ENCODE results near the gene RCSD1. TPM values are rescaled to one million over a fixed set of nuclear protein-coding genes. Genes with fewer than 3 reads are reported as not detected.
"Not testable (repeated sequence)": the region's sequence is repeated elsewhere in the genome, so short reads cannot be mapped to it uniquely, and the experiment has no call there.

The RCSD1 gene
- total RNA-seq, 1 donor from 2014 or later: 91.9 TPM

DNA sequence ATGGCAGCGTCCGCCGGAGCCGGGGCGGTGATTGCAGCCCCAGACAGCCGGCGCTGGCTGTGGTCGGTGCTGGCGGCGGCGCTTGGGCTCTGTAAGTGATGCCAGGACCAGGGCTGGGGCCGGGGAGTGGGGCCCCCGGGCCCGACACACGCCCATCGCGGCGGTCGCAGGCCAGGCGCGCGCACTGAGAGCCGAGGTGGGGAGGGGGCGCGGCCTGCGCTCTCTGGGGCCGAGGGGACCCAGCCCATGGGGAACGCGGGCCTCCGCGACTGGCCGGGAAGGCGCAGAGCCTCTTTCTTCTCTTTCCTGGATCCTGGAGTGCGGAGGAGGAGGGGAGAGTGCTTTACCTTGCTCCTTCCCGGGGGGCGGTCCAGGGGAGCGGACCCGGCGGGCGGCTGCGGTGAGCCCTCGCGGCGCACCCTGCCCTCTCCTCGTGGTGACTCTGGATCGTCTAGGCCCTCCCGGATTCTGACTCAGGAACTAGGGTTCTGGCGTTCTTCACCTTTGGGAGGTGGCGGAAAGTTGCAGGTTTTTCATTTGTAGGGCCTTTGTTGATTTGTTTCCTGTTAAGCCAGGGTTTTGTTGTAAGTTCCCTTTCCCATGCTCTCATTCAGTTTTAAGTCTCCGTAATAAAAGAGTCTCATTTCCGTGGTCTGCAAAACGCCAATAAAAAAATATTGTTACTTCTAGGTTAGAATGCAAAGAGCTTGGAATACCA, 92.3 kb downstream of the RCSD1 start:
- intact Hi-C loops (cut with micrococcal nuclease): loop anchor here (5.0 kb wide), 1 partner anchor 360 kb away; no protein-coding TSS in a partner anchor
- peak overlapping the region; percentile 41 for H3K27ac Mint-ChIP-seq
- H3K36me3 Mint-ChIP-seq (ENCODE audit: low read depth): peaks cover 10% of the 10 kb centered on the region
- H3K9me3 Mint-ChIP-seq: no peaks in the 10 kb centered on the region
- H3K4me3 Mint-ChIP-seq (ENCODE audit: low read depth): peak overlapping the region; percentile 92
- H3K4me1 Mint-ChIP-seq (ENCODE audit: low read depth): peaks cover 45% of the 10 kb centered on the region
- no peak for DNase-seq (ENCODE audit: low spot score)
- no peaks in the 10 kb centered on the region for H3K27me3 Mint-ChIP-seq (ENCODE audit: low read depth)

GRCh38 chr1:167722870-167723251, 92.8 kb downstream of the RCSD1 start:
- DNase-seq (ENCODE audit: low spot score): no peak
- Mint-ChIP-seq H3K4me3 (ENCODE audit: low read depth) (peak overlapping the region; percentile 92), H3K9me3 (no peaks in the 10 kb centered on the region), H3K36me3 (ENCODE audit: low read depth) (peaks cover 10% of the 10 kb centered on the region), H3K4me1 (ENCODE audit: low read depth) (peaks cover 45% of the 10 kb centered on the region), H3K27ac (no peak overlapping the region), H3K27me3 (ENCODE audit: low read depth) (no peaks in the 10 kb centered on the region)
- intact Hi-C loops (cut with micrococcal nuclease): loop anchor here (5.0 kb wide), 1 partner anchor 359 kb away; no protein-coding TSS in a partner anchor

DNA sequence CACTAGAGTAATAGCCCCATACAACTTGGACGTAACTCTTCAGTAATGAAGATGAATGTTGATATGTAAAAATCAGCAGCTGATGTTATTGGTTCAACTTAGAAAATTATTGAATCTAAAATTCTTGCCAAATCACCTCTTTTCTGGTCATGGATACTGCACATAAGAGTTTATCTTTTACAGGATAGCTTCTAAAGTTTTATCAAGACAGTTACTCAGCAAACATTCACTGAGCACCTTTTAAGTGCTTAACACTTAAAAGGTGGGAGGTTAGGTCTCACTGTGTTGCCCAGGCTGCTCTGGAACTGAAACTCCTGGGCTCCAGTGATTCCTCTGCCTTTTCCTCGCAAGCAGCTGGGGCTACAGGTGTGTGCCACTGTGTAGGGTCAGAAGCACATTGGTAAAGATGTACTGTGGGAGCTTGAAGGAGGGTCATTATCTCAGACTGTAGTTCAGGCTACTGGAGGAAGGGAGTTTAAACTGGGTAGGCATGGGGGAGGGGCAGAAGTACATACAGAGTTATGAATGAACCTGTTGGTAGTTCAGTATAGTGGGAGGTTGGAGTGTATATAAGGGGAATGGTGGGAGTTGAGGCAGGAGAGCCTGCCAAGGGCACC, 93.8 kb downstream of the RCSD1 start:
- Mint-ChIP-seq H3K27ac (no peak overlapping the region), H3K27me3 (ENCODE audit: low read depth) (no peaks in the 10 kb centered on the region), H3K4me1 (ENCODE audit: low read depth) (peaks cover 41% of the 10 kb centered on the region), H3K9me3 (no peaks in the 10 kb centered on the region), H3K36me3 (ENCODE audit: low read depth) (peaks cover 10% of the 10 kb centered on the region), H3K4me3 (ENCODE audit: low read depth) (no peak overlapping the region)
- DNase-seq (ENCODE audit: low spot score): no peak
- intact Hi-C loops (cut with micrococcal nuclease): loop anchor here (5.0 kb wide), 1 partner anchor 358 kb away; no protein-coding TSS in a partner anchor

DNA sequence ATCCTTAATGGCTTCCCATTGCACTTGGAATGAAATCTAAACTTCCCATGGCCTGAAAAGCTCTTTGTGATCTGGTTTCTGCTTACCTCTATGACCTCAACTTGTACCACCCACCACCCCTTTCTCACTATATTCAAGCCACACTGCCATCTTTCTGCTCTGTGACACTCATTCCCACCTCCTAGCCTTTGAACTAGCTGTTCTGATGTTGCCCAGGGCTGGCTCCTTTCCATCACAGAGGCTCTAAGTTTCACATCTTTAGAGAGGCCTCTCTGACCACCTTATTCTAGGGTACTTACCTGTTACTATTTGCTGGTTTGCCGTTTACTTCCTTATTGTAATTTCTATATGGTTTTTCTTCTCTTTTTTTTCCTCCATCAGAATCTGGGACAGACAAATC, 96.0 kb downstream of the RCSD1 start:
- Mint-ChIP-seq H3K27me3 (ENCODE audit: low read depth) (no peaks in the 10 kb centered on the region), H3K36me3 (ENCODE audit: low read depth) (peaks cover 14% of the 10 kb centered on the region), H3K4me1 (ENCODE audit: low read depth) (peaks cover 26% of the 10 kb centered on the region), H3K9me3 (no peaks in the 10 kb centered on the region), H3K4me3 (ENCODE audit: low read depth) (no peak overlapping the region), H3K27ac (no peak overlapping the region)
- no peak for DNase-seq (ENCODE audit: low spot score)
- intact Hi-C loops (cut with micrococcal nuclease): no loop called here

GRCh38 chr1:167728818-167729410, 98.9 kb downstream of the RCSD1 start:
- H3K27me3 Mint-ChIP-seq (ENCODE audit: low read depth): no peaks in the 10 kb centered on the region
- H3K4me1 Mint-ChIP-seq (ENCODE audit: low read depth): peaks cover 12% of the 10 kb centered on the region
- H3K4me3 Mint-ChIP-seq (ENCODE audit: low read depth): no peak overlapping the region
- no peak for DNase-seq (ENCODE audit: low spot score)
- peaks cover 17% of the 10 kb centered on the region for H3K36me3 Mint-ChIP-seq (ENCODE audit: low read depth)
- H3K9me3 Mint-ChIP-seq: no peaks in the 10 kb centered on the region
- H3K27ac Mint-ChIP-seq: no peak overlapping the region
- intact Hi-C loops (cut with micrococcal nuclease): no loop called here

GRCh38 chr1:167734227-167734626, 104.2 kb downstream of the RCSD1 start:
- H3K36me3 Mint-ChIP-seq (ENCODE audit: low read depth): peaks cover 14% of the 10 kb centered on the region
- no peaks in the 10 kb centered on the region for H3K4me1 Mint-ChIP-seq (ENCODE audit: low read depth)
- no peaks in the 10 kb centered on the region for H3K9me3 Mint-ChIP-seq
- intact Hi-C loops (cut with micrococcal nuclease): no loop called here
- no peaks in the 10 kb centered on the region for H3K27me3 Mint-ChIP-seq (ENCODE audit: low read depth)
- H3K27ac Mint-ChIP-seq: no peak overlapping the region
- no peak overlapping the region for H3K4me3 Mint-ChIP-seq (ENCODE audit: low read depth)
- DNase-seq (ENCODE audit: low spot score): no peak

DNA sequence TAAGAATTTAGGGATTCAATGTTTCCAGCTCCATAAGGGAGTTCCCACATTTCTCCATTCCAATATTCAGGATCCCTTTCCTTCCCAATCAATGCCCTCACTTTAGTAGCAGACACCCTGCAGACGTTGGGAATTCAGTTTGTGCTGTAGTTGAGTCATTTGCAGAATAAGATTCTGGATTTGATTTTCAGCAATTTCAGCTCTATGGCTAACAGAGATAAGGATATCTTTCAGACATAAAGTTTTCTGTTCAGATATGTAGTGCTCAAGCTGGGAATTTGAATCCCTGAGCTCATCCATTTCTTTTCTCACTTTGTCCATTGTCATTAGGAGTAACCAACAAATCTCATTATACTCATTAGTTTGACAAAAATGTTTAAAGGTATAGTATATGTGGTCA, 104.8 kb downstream of the RCSD1 start:
- Mint-ChIP-seq H3K4me3 (ENCODE audit: low read depth) (no peak overlapping the region), H3K27ac (no peak overlapping the region), H3K9me3 (no peaks in the 10 kb centered on the region), H3K4me1 (ENCODE audit: low read depth) (no peaks in the 10 kb centered on the region), H3K36me3 (ENCODE audit: low read depth) (peaks cover 14% of the 10 kb centered on the region), H3K27me3 (ENCODE audit: low read depth) (no peaks in the 10 kb centered on the region)
- intact Hi-C loops (cut with micrococcal nuclease): no loop called here
- DNase-seq (ENCODE audit: low spot score): no peak

GRCh38 chr1:167737169-167737568, 107.1 kb downstream of the RCSD1 start:
- intact Hi-C loops (cut with micrococcal nuclease): no loop called here
- H3K4me1 Mint-ChIP-seq (ENCODE audit: low read depth): no peaks in the 10 kb centered on the region
- peaks cover 10% of the 10 kb centered on the region for H3K36me3 Mint-ChIP-seq (ENCODE audit: low read depth)
- H3K27ac Mint-ChIP-seq: no peak overlapping the region
- no peak for DNase-seq (ENCODE audit: low spot score)
- no peaks in the 10 kb centered on the region for H3K27me3 Mint-ChIP-seq (ENCODE audit: low read depth)
- H3K4me3 Mint-ChIP-seq (ENCODE audit: low read depth): no peak overlapping the region
- no peaks in the 10 kb centered on the region for H3K9me3 Mint-ChIP-seq

DNA sequence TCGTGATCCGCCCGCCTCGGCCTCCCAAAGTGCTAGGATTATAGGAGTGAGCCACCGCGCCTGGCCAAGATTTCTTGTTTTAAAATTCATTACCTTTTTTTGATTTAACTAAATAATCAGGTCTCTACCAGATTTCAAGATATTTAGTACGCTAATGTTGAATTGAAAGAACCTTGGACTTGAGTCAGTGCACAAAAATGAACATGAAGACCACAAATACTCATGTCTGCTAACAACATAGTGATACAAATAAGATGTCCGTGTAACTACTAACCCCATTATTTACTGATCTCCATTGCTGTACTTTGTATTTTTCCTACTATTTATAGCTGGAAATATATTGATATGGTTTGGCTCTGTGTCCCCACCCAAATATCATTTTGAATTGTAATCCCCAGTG, 108.1 kb downstream of the RCSD1 start:
- Mint-ChIP-seq H3K4me1 (ENCODE audit: low read depth) (peaks cover 6% of the 10 kb centered on the region), H3K36me3 (ENCODE audit: low read depth) (peaks cover 6% of the 10 kb centered on the region), H3K9me3 (no peaks in the 10 kb centered on the region), H3K27ac (no peak overlapping the region), H3K27me3 (ENCODE audit: low read depth) (no peaks in the 10 kb centered on the region), H3K4me3 (ENCODE audit: low read depth) (no peak overlapping the region)
- DNase-seq (ENCODE audit: low spot score): no peak
- intact Hi-C loops (cut with micrococcal nuclease): no loop called here

GRCh38 chr1:167739752-167740151, 109.7 kb downstream of the RCSD1 start:
- H3K36me3 Mint-ChIP-seq (ENCODE audit: low read depth): peaks cover 5% of the 10 kb centered on the region
- H3K9me3 Mint-ChIP-seq: no peaks in the 10 kb centered on the region
- no peaks in the 10 kb centered on the region for H3K27me3 Mint-ChIP-seq (ENCODE audit: low read depth)
- no peak overlapping the region for H3K4me3 Mint-ChIP-seq (ENCODE audit: low read depth)
- H3K4me1 Mint-ChIP-seq (ENCODE audit: low read depth): peaks cover 12% of the 10 kb centered on the region
- H3K27ac Mint-ChIP-seq: no peak overlapping the region
- DNase-seq (ENCODE audit: low spot score): no peak
- intact Hi-C loops (cut with micrococcal nuclease): no loop called here

- H3K27me3 Mint-ChIP-seq (ENCODE audit: low read depth); intact Hi-C loops (cut with micrococcal nuclease); DNase-seq (ENCODE audit: low spot score); H3K36me3 Mint-ChIP-seq (ENCODE audit: low read depth); H3K27ac Mint-ChIP-seq; H3K9me3 Mint-ChIP-seq; H3K4me3 Mint-ChIP-seq (ENCODE audit: low read depth): not testable (repeated sequence)
- peaks cover 13% of the 10 kb centered on the region for H3K4me1 Mint-ChIP-seq (ENCODE audit: low read depth)
These were observed 111.1 kb downstream of the RCSD1 start for GRCh38 chr1:167741103-167741502.

DNA sequence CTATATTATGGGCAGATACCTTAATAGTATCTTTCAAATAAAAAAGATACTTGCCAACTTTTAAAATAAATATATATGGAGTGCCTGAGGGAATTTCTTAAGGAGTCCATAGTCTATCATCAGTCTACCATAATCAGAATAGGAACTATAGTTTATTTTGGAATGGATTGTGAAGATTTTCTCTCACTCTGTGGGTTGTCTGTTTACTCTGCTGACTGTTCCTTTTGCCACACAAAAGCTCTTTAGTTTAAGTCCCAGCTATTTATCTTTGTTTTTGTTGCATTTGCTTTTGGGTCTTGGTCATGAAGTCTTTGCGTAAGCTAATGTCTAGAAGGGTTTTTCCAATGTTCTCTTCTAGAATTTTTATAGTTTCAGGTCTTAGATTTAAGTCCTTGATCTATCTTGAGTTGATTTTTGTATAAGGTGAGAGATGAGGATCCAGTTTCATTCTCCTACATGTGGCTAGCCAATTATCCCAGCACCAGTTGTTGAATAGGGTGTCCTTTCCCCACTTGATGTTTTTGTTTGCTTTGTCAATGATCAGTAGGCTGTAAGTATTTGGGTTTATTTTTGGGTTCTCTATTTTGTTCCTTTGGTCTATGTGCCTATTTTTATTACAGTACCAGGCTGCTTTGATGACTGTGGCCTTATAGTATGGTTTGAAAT, 112.5 kb downstream of the RCSD1 start:
- H3K9me3 Mint-ChIP-seq: not testable (repeated sequence)

GRCh38 chr1:167744901-167745300, 114.9 kb downstream of the RCSD1 start:
- no peak overlapping the region for H3K4me3 Mint-ChIP-seq (ENCODE audit: low read depth)
- H3K27ac Mint-ChIP-seq: no peak overlapping the region
- H3K9me3 Mint-ChIP-seq: no peaks in the 10 kb centered on the region
- H3K36me3 Mint-ChIP-seq (ENCODE audit: low read depth): no peaks in the 10 kb centered on the region
- intact Hi-C loops (cut with micrococcal nuclease): no loop called here
- DNase-seq (ENCODE audit: low spot score): no peak
- H3K27me3 Mint-ChIP-seq (ENCODE audit: low read depth): no peaks in the 10 kb centered on the region
- H3K4me1 Mint-ChIP-seq (ENCODE audit: low read depth): peaks cover 13% of the 10 kb centered on the region

More for the DNA sequence above, 112.5 kb downstream of the RCSD1 start:
- H3K4me3 Mint-ChIP-seq (ENCODE audit: low read depth); H3K27ac Mint-ChIP-seq; intact Hi-C loops (cut with micrococcal nuclease); H3K27me3 Mint-ChIP-seq (ENCODE audit: low read depth); H3K36me3 Mint-ChIP-seq (ENCODE audit: low read depth); DNase-seq (ENCODE audit: low spot score): not testable (repeated sequence)
- peaks cover 13% of the 10 kb centered on the region for H3K4me1 Mint-ChIP-seq (ENCODE audit: low read depth)

Data from activated T-helper 2 cell treated with anti-CD3 and anti-CD28 coated beads, Interferon-gamma antibody, Interleukin-2, Interleukin-4, amounts not matched to agents 10 μg/mL and 5 μg/mL and 100 μg/mL, durations not matched to agents 14 hours and 24 hours and 36 hours (primary cell).